OCI-LY7 (cell line): ENCODE data around the gene C22orf42. TPM values are rescaled to one million over a fixed set of nuclear protein-coding genes. Genes with fewer than 3 reads are reported as not detected.
"Not testable (repeated sequence)": the region's sequence is repeated elsewhere in the genome, so short reads cannot be mapped to it uniquely, and the experiment has no call there.

Experiments
- BruUV-seq: library from RNA; stranded (reverse); fragments of 400-500 nt; replicated peaks from 2 replicates; lab custom pipeline; 2021; lab: Mats Ljungman, UMichigan
- CTCF ChIA-PET: fragments of 300-600 bp; sonication (Branson Sonifier 250); formaldehyde crosslinking; loops from one replicate; lab custom pipeline; 2022; ENCODE audit warnings: antibody characterized with exemption; ENCODE audit not compliant: unreplicated experiment; lab: Charles Lee
- POLR2A ChIA-PET: fragments of 300-600 bp; sonication (Branson Sonifier 250); formaldehyde crosslinking; loops from one replicate; lab custom pipeline; 2022; ENCODE audit warnings: antibody characterized with exemption; lab: Charles Lee
- DNase-seq: peaks from one replicate; pipeline ENCODE4 v3.0.0-alpha.2; 2015; ENCODE audit warnings: low spot score
- H2AFZ ChIP-seq: fragments of 200-600 bp; sonication (generic), shearing (Covaris generic); 2 replicates; pipeline ENCODE4 v1.6.1; 2014; ENCODE audit warnings: mild to moderate bottlenecking, antibody characterized with exemption, low read length, moderate library complexity
- H3K27ac ChIP-seq: fragments of 200-600 bp; sonication (generic); 2 replicates; pipeline ENCODE4 v1.5.1; 2014; ENCODE audit warnings: mixed run types, low read depth, mild to moderate bottlenecking, moderate library complexity, low read length, inconsistent platforms; ENCODE audit not compliant: poor library complexity, severe bottlenecking
- H3K36me3 ChIP-seq: fragments of 200-600 bp; sonication (generic); 2 replicates; pipeline ENCODE4 v1.6.1; 2014; ENCODE audit warnings: mild to moderate bottlenecking, antibody characterized with exemption, low read length, moderate library complexity, mixed read lengths; ENCODE audit not compliant: insufficient read depth
- H3K4me1 ChIP-seq: fragments of 200-600 bp; sonication (generic); 2 replicates; pipeline ENCODE4 v1.5.1; 2014; ENCODE audit warnings: mild to moderate bottlenecking, low read length; ENCODE audit not compliant: insufficient read depth, poor library complexity, severe bottlenecking
- H3K4me2 ChIP-seq: fragments of 200-600 bp; sonication (generic); 2 replicates; pipeline ENCODE4 v1.6.1; 2014; ENCODE audit warnings: mild to moderate bottlenecking, low read length
- H3K4me3 ChIP-seq: fragments of 200-600 bp; sonication (generic); 2 replicates; pipeline ENCODE4 v1.5.1; 2014; ENCODE audit warnings: mild to moderate bottlenecking, low read depth, low read length; ENCODE audit not compliant: poor library complexity, severe bottlenecking
- H3K79me2 ChIP-seq: fragments of 200-600 bp; sonication (generic); 2 replicates; pipeline ENCODE4 v1.6.1; 2016; ENCODE audit warnings: low read depth, mild to moderate bottlenecking, low read length, moderate library complexity, mixed read lengths; ENCODE audit not compliant: insufficient read depth
- H3K9me2 ChIP-seq: fragments of 200-600 bp; sonication (generic); 2 replicates; pipeline ENCODE4 v1.6.1; 2016; ENCODE audit warnings: mild to moderate bottlenecking, low read length, mixed read lengths; ENCODE audit not compliant: insufficient read depth
- H3K9me3 ChIP-seq: fragments of 200-600 bp; sonication (generic); 2 replicates; pipeline ENCODE4 v1.6.1; 2014; ENCODE audit warnings: mild to moderate bottlenecking, mixed run types, low read length, mixed read lengths
- H4K20me1 ChIP-seq: fragments of 200-600 bp; sonication (generic); 2 replicates; pipeline ENCODE4 v1.6.1; 2014; ENCODE audit warnings: mild to moderate bottlenecking, antibody characterized with exemption, low read length, moderate library complexity, mixed read lengths; ENCODE audit not compliant: insufficient read depth
- EZH2phosphoT487 ChIP-seq: fragments of 200-600 bp; sonication (generic); IDR thresholded peaks from 2 replicates; pipeline ENCODE4 v1.6.1; 2018; ENCODE audit warnings: low read depth, borderline replicate concordance, mild to moderate bottlenecking, mixed run types, antibody characterized with exemption, low read length, moderate library complexity, mixed read lengths
- intact Hi-C: fragments of 100-400 bp; cut with micrococcal nuclease; formaldehyde crosslinking; loops from one replicate; pipeline ENCODE4 v1.10.0; 2022; ENCODE audit not compliant: unreplicated experiment
- total RNA-seq, 2 experiments: library from RNA; depleted of rRNA in 1 of 2; stranded (reverse); fragments of >200 nt in 1 of 2; shearing (Covaris generic) in 1 of 2; gene quantifications; 2 replicates each; pipeline ENCODE4 v1.2.3, GENCODE V29; 2014 to 2022
- TF ChIP-seq, protein P1 (sequence below): fragments of 200-600 bp; sonication (generic); conservative IDR thresholded peaks from 2 replicates; pipeline ENCODE4 v1.5.1; 2014; ENCODE audit warnings: mild to moderate bottlenecking, antibody characterized with exemption, low read length, moderate library complexity, mixed read lengths

C22orf42 gene
- total RNA-seq, 2 experiments from 2014 or later, result not detected

DNA sequence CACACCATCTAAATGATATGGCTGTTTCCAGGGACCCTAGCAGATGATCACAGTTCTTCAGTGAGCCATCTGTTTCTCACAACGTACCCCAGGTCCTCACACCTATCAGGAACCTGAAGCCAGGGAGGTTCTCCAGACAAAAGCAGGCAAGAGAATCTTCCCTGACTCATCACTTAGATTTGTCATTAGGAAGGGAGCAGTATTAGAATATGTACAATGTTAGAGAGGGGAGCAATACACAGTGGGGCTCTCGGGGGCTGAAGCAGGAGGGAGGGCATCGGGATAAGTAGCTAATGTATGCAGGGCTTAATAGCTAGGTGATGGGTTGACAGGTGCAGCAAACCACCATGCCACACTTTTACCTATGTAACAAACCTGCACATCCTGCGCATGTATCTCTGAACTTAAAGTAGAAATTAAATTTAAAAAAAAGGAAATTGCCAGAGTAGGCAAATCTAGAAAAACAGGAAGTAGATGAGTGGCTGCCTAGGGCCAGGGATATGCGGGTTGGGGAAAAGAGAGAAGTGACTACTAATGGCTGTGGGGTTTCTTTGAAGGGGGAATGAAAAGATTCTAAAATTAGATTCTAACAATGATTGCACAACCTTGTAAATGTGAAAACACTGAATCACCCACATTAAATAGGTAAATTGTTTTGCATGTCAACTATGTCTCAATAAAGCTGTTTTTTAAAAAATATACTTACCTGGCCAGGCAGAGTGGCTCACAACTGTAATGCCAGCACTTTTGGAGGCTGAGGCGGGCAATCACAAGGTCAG, 14.4 kb downstream of the C22orf42 start:
- ChIA-PET CTCF (no interaction called here), POLR2A (no interaction called here)
- H3K36me3 ChIP-seq, result no peaks in the 10 kb centered on the region
- H3K4me3 ChIP-seq, result no peak overlapping the region
- H3K9me2 ChIP-seq, result no peaks in the 10 kb centered on the region
- no TSS peak for BruUV-seq
- peaks cover 10% of the 10 kb centered on the region for H3K4me1 ChIP-seq
- TF ChIP-seq EZH2phosphoT487, result no peak
- TF ChIP-seq, protein P1, sequence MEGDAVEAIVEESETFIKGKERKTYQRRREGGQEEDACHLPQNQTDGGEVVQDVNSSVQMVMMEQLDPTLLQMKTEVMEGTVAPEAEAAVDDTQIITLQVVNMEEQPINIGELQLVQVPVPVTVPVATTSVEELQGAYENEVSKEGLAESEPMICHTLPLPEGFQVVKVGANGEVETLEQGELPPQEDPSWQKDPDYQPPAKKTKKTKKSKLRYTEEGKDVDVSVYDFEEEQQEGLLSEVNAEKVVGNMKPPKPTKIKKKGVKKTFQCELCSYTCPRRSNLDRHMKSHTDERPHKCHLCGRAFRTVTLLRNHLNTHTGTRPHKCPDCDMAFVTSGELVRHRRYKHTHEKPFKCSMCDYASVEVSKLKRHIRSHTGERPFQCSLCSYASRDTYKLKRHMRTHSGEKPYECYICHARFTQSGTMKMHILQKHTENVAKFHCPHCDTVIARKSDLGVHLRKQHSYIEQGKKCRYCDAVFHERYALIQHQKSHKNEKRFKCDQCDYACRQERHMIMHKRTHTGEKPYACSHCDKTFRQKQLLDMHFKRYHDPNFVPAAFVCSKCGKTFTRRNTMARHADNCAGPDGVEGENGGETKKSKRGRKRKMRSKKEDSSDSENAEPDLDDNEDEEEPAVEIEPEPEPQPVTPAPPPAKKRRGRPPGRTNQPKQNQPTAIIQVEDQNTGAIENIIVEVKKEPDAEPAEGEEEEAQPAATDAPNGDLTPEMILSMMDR, result no peak
- H2AFZ ChIP-seq, result no peak overlapping the region
- H3K79me2 ChIP-seq, result no peaks in the 10 kb centered on the region
- H3K9me3 ChIP-seq, result no peaks in the 10 kb centered on the region
- DNase-seq, result peak; percentile 60
- H4K20me1 ChIP-seq, result no peaks in the 10 kb centered on the region
- H3K27ac ChIP-seq, result no peak overlapping the region
- intact Hi-C loops, result loop anchor here (10.0 kb wide), 1 partner anchor 330 kb away; the partner anchor contains the start of gene FBXO7
- peak overlapping the region; percentile 37 for H3K4me2 ChIP-seq

DNA sequence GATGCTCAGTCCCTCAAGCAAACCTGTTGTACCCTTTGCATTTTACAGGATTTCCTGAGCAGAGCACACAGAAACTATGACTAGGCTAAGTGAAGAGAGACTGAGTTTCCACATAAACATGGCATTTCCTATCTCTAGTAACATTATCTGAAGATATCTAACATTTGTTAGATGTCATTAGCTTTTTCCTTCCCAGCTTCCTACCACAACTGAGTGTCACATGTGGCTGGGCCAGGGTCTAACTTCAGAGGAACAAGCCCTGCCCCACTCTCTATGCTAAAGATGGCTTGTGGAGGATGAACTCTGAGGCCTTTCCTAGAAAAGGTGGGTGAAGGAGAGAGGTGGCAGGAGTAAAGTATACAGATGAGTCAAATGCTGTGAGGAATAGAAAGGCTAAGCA, 16.5 kb downstream of the C22orf42 start:
- no peaks in the 10 kb centered on the region for H3K79me2 ChIP-seq
- ChIA-PET CTCF (no interaction called here), POLR2A (no interaction called here)
- no peaks in the 10 kb centered on the region for H3K9me3 ChIP-seq
- H3K4me1 ChIP-seq, result peaks cover 10% of the 10 kb centered on the region
- no peak overlapping the region for H2AFZ ChIP-seq
- DNase-seq, result no peak
- intact Hi-C loops, result loop anchor here (10.0 kb wide), 1 partner anchor 332 kb away; the partner anchor contains the start of gene FBXO7
- no peaks in the 10 kb centered on the region for H3K36me3 ChIP-seq
- TF ChIP-seq EZH2phosphoT487, result no peak
- TF ChIP-seq, protein P1, result no peak
- H3K4me2 ChIP-seq, result no peak overlapping the region
- H3K27ac ChIP-seq, result no peak overlapping the region
- no peaks in the 10 kb centered on the region for H3K9me2 ChIP-seq
- H4K20me1 ChIP-seq, result no peaks in the 10 kb centered on the region
- no TSS peak for BruUV-seq
- H3K4me3 ChIP-seq, result no peak overlapping the region

DNA sequence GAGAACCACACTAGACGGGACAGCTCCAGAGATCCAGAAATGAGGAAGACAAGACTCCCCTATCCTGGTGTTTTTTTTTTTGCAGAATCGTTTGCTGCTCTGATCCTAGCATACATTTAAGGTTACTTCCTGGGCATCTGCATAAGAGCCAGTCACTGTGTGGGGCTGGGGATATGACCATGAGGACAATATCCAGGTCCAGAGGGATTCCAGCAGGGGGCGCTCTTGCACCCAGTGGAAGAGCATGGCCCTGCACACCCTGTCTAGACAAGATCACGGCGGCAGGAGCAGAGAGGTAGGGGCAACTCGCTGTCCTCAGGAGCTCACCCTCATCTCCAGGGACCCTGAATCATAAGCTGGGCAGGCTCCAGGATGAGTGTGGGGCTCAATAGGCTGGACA, 18.4 kb downstream of the C22orf42 start:
- CTCF ChIA-PET, H2AFZ ChIP-seq, H4K20me1 ChIP-seq, H3K4me2 ChIP-seq, H3K9me3 ChIP-seq, H3K4me3 ChIP-seq, H3K27ac ChIP-seq, H3K9me2 ChIP-seq, POLR2A ChIA-PET, H3K36me3 ChIP-seq, H3K79me2 ChIP-seq, BruUV-seq: not testable (repeated sequence)
- peaks cover 10% of the 10 kb centered on the region for H3K4me1 ChIP-seq
- peak; percentile 2 for DNase-seq
- TF ChIP-seq, protein P1, result peak; percentile 67
- intact Hi-C loops, result loop anchor here (10.0 kb wide), 1 partner anchor 334 kb away; the partner anchor contains the start of gene FBXO7

DNA sequence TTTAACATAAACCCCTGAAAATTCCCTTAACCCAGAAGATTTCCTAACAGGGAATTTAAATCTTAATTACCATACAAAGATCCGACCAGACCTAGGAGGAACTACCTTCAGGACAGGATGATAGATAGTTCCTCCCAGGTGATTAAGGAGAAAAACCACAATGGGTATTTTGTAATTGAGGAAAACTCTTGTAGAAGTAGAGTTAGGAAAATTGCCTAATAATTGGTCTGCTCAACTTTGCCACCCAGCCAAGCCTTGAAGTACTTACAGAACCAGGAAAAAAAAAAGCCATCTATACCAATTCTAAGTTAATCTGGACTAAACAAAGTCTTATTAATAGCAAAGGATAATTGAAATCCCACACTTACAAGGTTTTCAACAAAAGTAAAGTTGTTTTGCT, 20.5 kb downstream of the C22orf42 start:
- H3K9me2 ChIP-seq, CTCF ChIA-PET, H3K27ac ChIP-seq, intact Hi-C loops, H3K36me3 ChIP-seq, H3K79me2 ChIP-seq, BruUV-seq, DNase-seq, H3K4me1 ChIP-seq, H4K20me1 ChIP-seq, H3K4me3 ChIP-seq, H3K9me3 ChIP-seq: not testable (repeated sequence)
- POLR2A ChIA-PET, result interaction anchor here (0.6 kb wide), 1 partner anchor 1340 kb away, joined by 3 read pairs; no protein-coding TSS in a partner anchor
- Histone ChIP-seq H2AFZ (peak overlapping the region; percentile 93; the same call in 1 of the 2 replicates), H3K4me2 (peak overlapping the region; percentile 72)
